ENCODE measurements around the gene LBHD1. TPM values are rescaled to one million over a fixed set of nuclear protein-coding genes. Genes with fewer than 3 reads are reported as not detected.
A peak's percentile ranks its signal among the peaks of the same experiment; 100 is the strongest.

Gene LBHD1
- polyA plus RNA-seq: 5.7 TPM
- long read RNA-seq, donor 1: 0 reads
- long read RNA-seq, donor 2, partial matches to known transcripts: 0 of 7 reads
- long read RNA-seq, donor 2, other reads (novel, unspliced or antisense): 6 of 7 reads
- long read RNA-seq, donor 3: 0 reads
- long read RNA-seq, donor 4: 0 reads
- long read RNA-seq, donor 5, partial matches to known transcripts: 44 of 44 reads
- long read RNA-seq, donor 5, other reads (novel, unspliced or antisense): 0 of 44 reads
- long read RNA-seq, donor 6: 0 reads
- long read RNA-seq, donor 7, partial matches to known transcripts: 11 of 12 reads
- long read RNA-seq, donor 7, other reads (novel, unspliced or antisense): 0 of 12 reads
- long read RNA-seq, donor 8, partial matches to known transcripts: 5 of 77 reads
- long read RNA-seq, donor 8, other reads (novel, unspliced or antisense): 72 of 77 reads
- long read RNA-seq, donor 9, partial matches to known transcripts: 0 of 3 reads
- long read RNA-seq, donor 9, other reads (novel, unspliced or antisense): 0 of 3 reads
- long read RNA-seq, donor 10, partial matches to known transcripts: 0 of 1 reads
- long read RNA-seq, donor 10, other reads (novel, unspliced or antisense): 0 of 1 reads
- long read RNA-seq, donor 11: 0 reads

DNA sequence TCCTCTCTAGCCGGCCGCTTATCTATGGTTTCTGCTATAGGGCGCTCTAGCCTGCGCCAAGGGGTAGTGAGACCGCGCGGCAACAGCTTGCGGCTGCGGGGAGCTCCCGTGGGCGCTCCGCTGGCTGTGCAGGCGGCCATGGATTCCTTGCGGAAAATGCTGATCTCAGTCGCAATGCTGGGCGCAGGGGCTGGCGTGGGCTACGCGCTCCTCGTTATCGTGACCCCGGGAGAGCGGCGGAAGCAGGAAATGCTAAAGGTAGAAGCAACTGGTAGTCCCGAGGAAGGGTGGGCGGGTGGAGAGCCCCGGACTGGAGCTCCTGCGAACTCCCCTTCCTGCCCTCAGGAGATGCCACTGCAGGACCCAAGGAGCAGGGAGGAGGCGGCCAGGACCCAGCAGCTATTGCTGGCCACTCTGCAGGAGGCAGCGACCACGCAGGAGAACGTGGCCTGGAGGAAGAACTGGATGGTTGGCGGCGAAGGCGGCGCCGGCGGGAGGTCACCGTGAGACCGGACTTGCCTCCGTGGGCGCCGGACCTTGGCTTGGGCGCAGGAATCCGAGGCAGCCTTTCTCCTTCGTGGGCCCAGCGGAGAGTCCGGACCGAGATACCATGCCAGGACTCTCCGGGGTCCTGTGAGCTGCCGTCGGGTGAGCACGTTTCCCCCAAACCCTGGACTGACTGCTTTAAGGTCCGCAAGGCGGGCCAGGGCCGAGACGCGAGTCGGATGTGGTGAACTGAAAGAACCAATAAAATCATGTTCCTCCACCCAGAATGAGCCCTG, at the start of gene LBHD1, which contains the start of gene UQCC3:
Gene LBHD1, minus strand, starts transcription at position 660 of the 782 bp plus-strand sequence. CDS start 2,236 bp downstream, outside the sequence.
Gene UQCC3, plus strand, starts transcription at position 66 of the 782 bp plus-strand sequence. Its CDS starts 73 bp downstream, at position 139.
- Histone ChIP-seq H3K4me1 (ENCODE audit: control insufficient read depth, insufficient read depth, low read length) (peaks cover 23% of the 10 kb centered on the region), H3K4me3 (ENCODE audit: low read length) (peak within 1 kb of the TSS; percentile 98)
- no CpG with 5 or more reads among the region's 59 CpGs for WGBS (ENCODE audit: insufficient coverage, low lambda C conversion rate)

GRCh38 chr11:62719302-62719978, 47.4 kb upstream of the LBHD1 start:
- DNase-seq: no peak
- Histone ChIP-seq H3K4me3 (ENCODE audit: low read length) (no peak overlapping the region), H3K27ac (ENCODE audit: low read length) (no peak overlapping the region), H3K9me3 (ENCODE audit: control insufficient read depth, low read depth, low read length) (no peaks in the 10 kb centered on the region), H3K4me1 (ENCODE audit: control insufficient read depth, insufficient read depth, low read length) (peaks cover 21% of the 10 kb centered on the region), H3K27me3 (ENCODE audit: control insufficient read depth, insufficient read depth, low read length) (no peaks in the 10 kb centered on the region), H3K36me3 (ENCODE audit: control insufficient read depth, insufficient read depth, low read length) (peaks cover 93% of the 10 kb centered on the region)
- WGBS (ENCODE audit: insufficient coverage, low lambda C conversion rate): no CpG with 5 or more reads among the region's 2 CpGs

More for the DNA sequence above, at the start of gene LBHD1, which contains the start of gene UQCC3:
- Histone ChIP-seq H3K9me3 (ENCODE audit: control insufficient read depth, low read depth, low read length) (no peaks in the 10 kb centered on the region), H3K27ac (ENCODE audit: low read length) (peak within 1 kb of the TSS; percentile 83), H3K36me3 (ENCODE audit: control insufficient read depth, insufficient read depth, low read length) (peaks cover 26% of the 10 kb centered on the region), H3K27me3 (ENCODE audit: control insufficient read depth, insufficient read depth, low read length) (no peaks in the 10 kb centered on the region)
- peak; percentile 73 to 92 for DNase-seq

- no peak for DNase-seq
- 100% methylated on average over 9 of the region's 11 CpGs for WGBS (ENCODE audit: insufficient coverage, low lambda C conversion rate)
- Histone ChIP-seq H3K27ac (ENCODE audit: low read length) (no peak overlapping the region), H3K36me3 (ENCODE audit: control insufficient read depth, insufficient read depth, low read length) (peaks cover 82% of the 10 kb centered on the region), H3K4me1 (ENCODE audit: control insufficient read depth, insufficient read depth, low read length) (peaks cover 44% of the 10 kb centered on the region), H3K4me3 (ENCODE audit: low read length) (no peak overlapping the region), H3K27me3 (ENCODE audit: control insufficient read depth, insufficient read depth, low read length) (no peaks in the 10 kb centered on the region), H3K9me3 (ENCODE audit: control insufficient read depth, low read depth, low read length) (no peaks in the 10 kb centered on the region)
Observed at GRCh38 chr11:62716816-62717215, 44.7 kb upstream of the LBHD1 start.

DNA sequence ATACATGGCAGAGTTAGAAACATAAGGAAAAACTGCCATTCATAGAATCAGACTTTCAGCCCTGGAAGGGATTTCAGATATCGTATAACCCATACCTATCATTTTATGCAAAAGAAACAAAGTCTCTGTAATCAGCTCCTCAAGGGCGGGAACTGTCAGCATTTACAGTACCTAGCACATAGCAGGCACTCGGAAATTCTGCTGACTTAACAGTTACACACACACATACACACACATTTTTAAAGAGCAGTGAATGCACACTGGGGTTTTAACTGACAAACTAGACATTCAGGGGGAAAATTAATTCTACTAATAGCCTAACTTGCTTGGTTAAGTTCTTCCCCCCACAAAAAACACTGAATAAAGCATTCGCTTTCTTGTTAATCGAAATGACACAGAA, 44.1 kb upstream of the LBHD1 start:
- 100% methylated on average over 2 of the region's 5 CpGs for WGBS (ENCODE audit: insufficient coverage, low lambda C conversion rate)
- H3K4me1 ChIP-seq (ENCODE audit: control insufficient read depth, insufficient read depth, low read length): peaks cover 50% of the 10 kb centered on the region
- peaks cover 81% of the 10 kb centered on the region for H3K36me3 ChIP-seq (ENCODE audit: control insufficient read depth, insufficient read depth, low read length)

GRCh38 chr11:62715150-62716130, 43.4 kb upstream of the LBHD1 start:
- WGBS (ENCODE audit: insufficient coverage, low lambda C conversion rate): 96% methylated on average over 5 of the region's 24 CpGs
- H3K36me3 ChIP-seq (ENCODE audit: control insufficient read depth, insufficient read depth, low read length): peaks cover 79% of the 10 kb centered on the region

More for the DNA sequence above, 44.1 kb upstream of the LBHD1 start:
- Histone ChIP-seq H3K27me3 (ENCODE audit: control insufficient read depth, insufficient read depth, low read length) (no peaks in the 10 kb centered on the region), H3K9me3 (ENCODE audit: control insufficient read depth, low read depth, low read length) (no peaks in the 10 kb centered on the region), H3K4me3 (ENCODE audit: low read length) (no peak overlapping the region), H3K27ac (ENCODE audit: low read length) (no peak overlapping the region)
- DNase-seq: peak in 1 of 2 donors; percentile 49

GRCh38 chr11:62713343-62713742, 41.3 kb upstream of the LBHD1 start:
- peaks cover 62% of the 10 kb centered on the region for H3K36me3 ChIP-seq (ENCODE audit: control insufficient read depth, insufficient read depth, low read length)
- peaks cover 64% of the 10 kb centered on the region for H3K4me1 ChIP-seq (ENCODE audit: control insufficient read depth, insufficient read depth, low read length)
- H3K4me3 ChIP-seq (ENCODE audit: low read length): no peak overlapping the region
- H3K27me3 ChIP-seq (ENCODE audit: control insufficient read depth, insufficient read depth, low read length): no peaks in the 10 kb centered on the region
- peak overlapping the region; percentile 72 for H3K27ac ChIP-seq (ENCODE audit: low read length)
- WGBS (ENCODE audit: insufficient coverage, low lambda C conversion rate): no CpG with 5 or more reads among the region's 2 CpGs
- H3K9me3 ChIP-seq (ENCODE audit: control insufficient read depth, low read depth, low read length): no peaks in the 10 kb centered on the region
- peak; percentile 90 to 94 for DNase-seq

More at GRCh38 chr11:62715150-62716130, 43.4 kb upstream of the LBHD1 start:
- Histone ChIP-seq H3K27me3 (ENCODE audit: control insufficient read depth, insufficient read depth, low read length) (no peaks in the 10 kb centered on the region), H3K4me1 (ENCODE audit: control insufficient read depth, insufficient read depth, low read length) (peaks cover 51% of the 10 kb centered on the region), H3K9me3 (ENCODE audit: control insufficient read depth, low read depth, low read length) (no peaks in the 10 kb centered on the region), H3K27ac (ENCODE audit: low read length) (no peak overlapping the region), H3K4me3 (ENCODE audit: low read length) (no peak overlapping the region)
- DNase-seq: no peak

- H3K36me3 ChIP-seq (ENCODE audit: control insufficient read depth, insufficient read depth, low read length): peaks cover 58% of the 10 kb centered on the region
- peak overlapping the region; percentile 72 for H3K27ac ChIP-seq (ENCODE audit: low read length)
- WGBS (ENCODE audit: insufficient coverage, low lambda C conversion rate): 33% methylated on average over 2 of the region's 3 CpGs
- H3K9me3 ChIP-seq (ENCODE audit: control insufficient read depth, low read depth, low read length): no peaks in the 10 kb centered on the region
- no peaks in the 10 kb centered on the region for H3K27me3 ChIP-seq (ENCODE audit: control insufficient read depth, insufficient read depth, low read length)
- peak in 1 of 2 donors; percentile 42 for DNase-seq
- no peak overlapping the region for H3K4me3 ChIP-seq (ENCODE audit: low read length)
- peaks cover 68% of the 10 kb centered on the region for H3K4me1 ChIP-seq (ENCODE audit: control insufficient read depth, insufficient read depth, low read length)
Observed at GRCh38 chr11:62712861-62713260, 40.8 kb upstream of the LBHD1 start.

- H3K27me3 ChIP-seq (ENCODE audit: control insufficient read depth, insufficient read depth, low read length): no peaks in the 10 kb centered on the region
- no peak overlapping the region for H3K4me3 ChIP-seq (ENCODE audit: low read length)
- H3K27ac ChIP-seq (ENCODE audit: low read length): peak overlapping the region; percentile 72
- peaks cover 73% of the 10 kb centered on the region for H3K4me1 ChIP-seq (ENCODE audit: control insufficient read depth, insufficient read depth, low read length)
- 80% methylated on average over 1 of the region's 6 CpGs for WGBS (ENCODE audit: insufficient coverage, low lambda C conversion rate)
- H3K36me3 ChIP-seq (ENCODE audit: control insufficient read depth, insufficient read depth, low read length): peaks cover 55% of the 10 kb centered on the region
- no peaks in the 10 kb centered on the region for H3K9me3 ChIP-seq (ENCODE audit: control insufficient read depth, low read depth, low read length)
- no peak for DNase-seq
Observed at GRCh38 chr11:62712276-62712812, 40.3 kb upstream of the LBHD1 start.

- Histone ChIP-seq H3K4me1 (ENCODE audit: control insufficient read depth, insufficient read depth, low read length) (peaks cover 72% of the 10 kb centered on the region), H3K9me3 (ENCODE audit: control insufficient read depth, low read depth, low read length) (no peaks in the 10 kb centered on the region), H3K27me3 (ENCODE audit: control insufficient read depth, insufficient read depth, low read length) (no peaks in the 10 kb centered on the region), H3K4me3 (ENCODE audit: low read length) (peak overlapping the region; percentile 69), H3K27ac (ENCODE audit: low read length) (peak overlapping the region; percentile 85), H3K36me3 (ENCODE audit: control insufficient read depth, insufficient read depth, low read length) (peaks cover 33% of the 10 kb centered on the region)
- no peak for DNase-seq
- no CpG with 5 or more reads among the region's 7 CpGs for WGBS (ENCODE audit: insufficient coverage, low lambda C conversion rate)
Observed at GRCh38 chr11:62710001-62710345, 37.9 kb upstream of the LBHD1 start.

Data from large intestine (tissue), 12 donors.